K562 (cell line): ENCODE data around the gene TMEM184A. TPM values are rescaled to one million over a fixed set of nuclear protein-coding genes. Genes with fewer than 3 reads are reported as not detected.

Experiments
- ARID1B ChIP-seq: fragments of 450-650 bp; IDR thresholded peaks from 2 replicates; pipeline ENCODE4 v1.6.1; 2016; ENCODE audit warnings: antibody characterized with exemption, mild to moderate bottlenecking, inconsistent platforms
- BMI1 ChIP-seq: fragments of 150-350 bp; IDR thresholded peaks from 2 replicates; pipeline ENCODE4 v1.6.1; 2014; ENCODE audit warnings: low read length
- BRD4 ChIP-seq: fragments of 200-600 bp; sonication (generic); IDR thresholded peaks from 2 replicates; pipeline ENCODE4 v1.6.1; 2017; ENCODE audit warnings: inconsistent platforms
- CHD4 ChIP-seq: fragments of 200-600 bp; sonication (generic); IDR thresholded peaks from 3 replicates; pipeline ENCODE4 v1.6.1; 2012; ENCODE audit warnings: low read depth, mild to moderate bottlenecking, mixed read lengths, low read length, inconsistent platforms; ENCODE audit not compliant: insufficient read depth, insufficient replicate concordance, poor library complexity, severe bottlenecking
- EP300 ChIP-seq: IDR thresholded peaks from 2 replicates; pipeline ENCODE4 v1.6.1; 2012; ENCODE audit warnings: low read length, improper control_type of control experiment
- ETV1 ChIP-seq: fragments of 450-650 bp; conservative IDR thresholded peaks from 2 replicates; pipeline ENCODE4 v1.6.1; 2016; ENCODE audit warnings: missing genetic modification characterization, control low read depth, low read depth, missing compliant biosample characterization
- MAFF ChIP-seq: IDR thresholded peaks from 2 replicates; pipeline ENCODE4 v1.6.1; 2012; ENCODE audit warnings: low read length, improper control_type of control experiment
- MAFG ChIP-seq: fragments of 450-650 bp; conservative IDR thresholded peaks from 2 replicates; pipeline ENCODE4 v1.6.1; 2016; ENCODE audit warnings: missing genetic modification characterization, missing compliant biosample characterization
- MCM3 ChIP-seq: fragments of 450-650 bp; IDR thresholded peaks from 2 replicates; pipeline ENCODE4 v1.6.1; 2016
- POLR2H ChIP-seq: IDR thresholded peaks from 2 replicates; pipeline ENCODE4 v1.6.1; 2016; ENCODE audit warnings: missing genetic modification characterization, low read depth, mild to moderate bottlenecking, control low read depth, missing compliant biosample characterization, moderate library complexity
- TAF1 ChIP-seq: IDR thresholded peaks from 2 replicates; pipeline ENCODE4 v1.6.1; 2011; ENCODE audit warnings: mild to moderate bottlenecking, low read length, moderate library complexity; ENCODE audit not compliant: insufficient read depth, control insufficient read depth, severe bottlenecking; ENCODE audit errors: extremely low read depth
- ZNF384 ChIP-seq: IDR thresholded peaks from 2 replicates; pipeline ENCODE4 v1.6.1; 2012; ENCODE audit warnings: low read depth, low read length, improper control_type of control experiment
- ZNF780A ChIP-seq: fragments of 250-450 bp; sonication (Bioruptor Pico); IDR thresholded peaks from 2 replicates; pipeline ENCODE4 v1.5.0; 2021; ENCODE audit warnings: mild to moderate bottlenecking
- polyA plus RNA-seq, 8 experiments: library from polyadenylated mRNA; depleted of rRNA in 4 of 8; stranded (reverse) in 5 of 8; unstranded in 3 of 8; fragments of >200 nt; fragmentation: Nextera tagmentation in 2 of 8; fragmentation: Illumina TruSeq in 1 of 8; extraction: Ambion mirVana in 2 of 8; extraction: Trizol in 1 of 8; gene quantifications; 2 replicates each; pipeline versions ENCODE4 v1.2.1 to v1.2.3, GENCODE V29; 2011 to 2014; ENCODE audit warnings: inconsistent platforms in 1 of 8, missing spikeins in 1 of 8
- total RNA-seq, 7 experiments: library from RNA; depleted of rRNA in 6 of 7; stranded (reverse); fragments of >200 nt in 6 of 7; fragmentation: Illumina TruSeq in 2 of 7; extraction: Trizol in 2 of 7; gene quantifications; 2 replicates each; pipeline versions ENCODE4 v1.2.1 to v1.2.3, GENCODE V29; 2011 to 2021; ENCODE audit warnings: low replicate concordance in 1 of 7
- TF ChIP-seq, protein P1 (sequence below): sonication (generic); formaldehyde crosslinking; IDR thresholded peaks from 2 replicates; pipeline ENCODE4 v1.8.1; 2023; ENCODE audit warnings: mild to moderate bottlenecking, missing genetic modification reagents
- TF ChIP-seq, protein P2 (sequence below): fragments of 450-650 bp; formaldehyde crosslinking; IDR thresholded peaks from 2 replicates; pipeline ENCODE4 v1.4.0; 2020; ENCODE audit warnings: mild to moderate bottlenecking, moderate library complexity
- TF ChIP-seq, protein P3 (sequence below): sonication (generic); formaldehyde crosslinking; IDR thresholded peaks from 2 replicates; pipeline ENCODE4 v1.9.0; 2022; ENCODE audit warnings: mild to moderate bottlenecking, missing genetic modification reagents
- TF ChIP-seq, protein P4 (sequence below), 2 experiments: fragments of 450-650 bp in 1 of 2; sonication (generic) in 1 of 2; formaldehyde crosslinking in 1 of 2; IDR thresholded peaks in 1 of 2; conservative IDR thresholded peaks in 1 of 2; 2 replicates each; pipeline versions ENCODE4 v1.6.1 to v1.8.1; 2016 to 2023; ENCODE audit warnings: mild to moderate bottlenecking in 2 of 2, moderate library complexity in 2 of 2, inconsistent platforms in 1 of 2, missing genetic modification reagents in 1 of 2

The TMEM184A gene
- total and polyA plus RNA-seq, 9 of the 15 experiments (the other 6 are each of a cell fraction or from before 2014, with no cell fraction given) = 0.10 to 0.18 (median 0.11) TPM; not detected in 6

DNA sequence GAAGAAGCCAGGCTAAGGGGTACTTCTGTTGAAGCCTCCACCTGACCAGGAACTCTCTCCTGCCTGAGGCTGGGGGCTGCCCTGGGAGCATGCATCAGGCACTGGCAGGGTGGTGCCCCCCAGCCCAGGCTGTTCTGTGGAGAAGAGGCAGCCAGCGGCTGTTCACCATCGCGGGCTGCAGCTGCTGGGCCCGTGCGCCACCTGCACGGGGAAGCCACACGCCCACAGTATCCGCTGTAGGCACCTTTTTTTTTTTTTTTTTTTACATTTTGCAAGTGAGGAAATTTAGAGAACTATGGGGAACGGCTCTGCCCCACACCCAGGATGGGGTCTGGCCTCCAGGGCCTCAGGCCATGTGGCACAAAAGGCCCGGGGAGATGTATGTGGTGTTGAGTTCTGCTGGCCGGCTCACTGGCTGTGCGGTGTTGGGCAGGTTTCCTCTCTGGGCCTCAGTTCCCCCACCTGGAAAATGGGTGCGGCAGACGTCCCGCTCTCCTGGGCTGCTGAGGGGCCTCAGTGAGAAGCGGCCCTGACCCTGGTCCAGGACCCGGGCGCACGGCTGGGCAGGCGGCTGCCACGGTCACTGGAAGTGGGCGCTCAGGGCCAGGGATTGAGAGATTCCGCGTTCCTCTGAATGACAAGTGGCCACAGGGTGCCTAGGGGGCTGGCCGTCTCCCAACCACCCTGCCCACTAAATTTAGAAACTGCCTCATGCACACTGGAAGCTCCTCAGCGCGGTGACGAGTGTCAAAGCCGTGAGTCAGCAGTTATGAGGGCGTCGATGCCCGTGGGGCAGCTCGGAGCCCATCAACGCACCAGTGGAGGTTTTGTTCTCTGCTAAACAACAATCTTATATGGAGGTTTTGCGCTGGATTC lies 43.0 kb downstream of the TMEM184A start (continued):
- TF ChIP-seq, protein P1, sequence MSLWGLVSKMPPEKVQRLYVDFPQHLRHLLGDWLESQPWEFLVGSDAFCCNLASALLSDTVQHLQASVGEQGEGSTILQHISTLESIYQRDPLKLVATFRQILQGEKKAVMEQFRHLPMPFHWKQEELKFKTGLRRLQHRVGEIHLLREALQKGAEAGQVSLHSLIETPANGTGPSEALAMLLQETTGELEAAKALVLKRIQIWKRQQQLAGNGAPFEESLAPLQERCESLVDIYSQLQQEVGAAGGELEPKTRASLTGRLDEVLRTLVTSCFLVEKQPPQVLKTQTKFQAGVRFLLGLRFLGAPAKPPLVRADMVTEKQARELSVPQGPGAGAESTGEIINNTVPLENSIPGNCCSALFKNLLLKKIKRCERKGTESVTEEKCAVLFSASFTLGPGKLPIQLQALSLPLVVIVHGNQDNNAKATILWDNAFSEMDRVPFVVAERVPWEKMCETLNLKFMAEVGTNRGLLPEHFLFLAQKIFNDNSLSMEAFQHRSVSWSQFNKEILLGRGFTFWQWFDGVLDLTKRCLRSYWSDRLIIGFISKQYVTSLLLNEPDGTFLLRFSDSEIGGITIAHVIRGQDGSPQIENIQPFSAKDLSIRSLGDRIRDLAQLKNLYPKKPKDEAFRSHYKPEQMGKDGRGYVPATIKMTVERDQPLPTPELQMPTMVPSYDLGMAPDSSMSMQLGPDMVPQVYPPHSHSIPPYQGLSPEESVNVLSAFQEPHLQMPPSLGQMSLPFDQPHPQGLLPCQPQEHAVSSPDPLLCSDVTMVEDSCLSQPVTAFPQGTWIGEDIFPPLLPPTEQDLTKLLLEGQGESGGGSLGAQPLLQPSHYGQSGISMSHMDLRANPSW (CRISPR knock-in tag) = no peak
- TF ChIP-seq, protein P2, sequence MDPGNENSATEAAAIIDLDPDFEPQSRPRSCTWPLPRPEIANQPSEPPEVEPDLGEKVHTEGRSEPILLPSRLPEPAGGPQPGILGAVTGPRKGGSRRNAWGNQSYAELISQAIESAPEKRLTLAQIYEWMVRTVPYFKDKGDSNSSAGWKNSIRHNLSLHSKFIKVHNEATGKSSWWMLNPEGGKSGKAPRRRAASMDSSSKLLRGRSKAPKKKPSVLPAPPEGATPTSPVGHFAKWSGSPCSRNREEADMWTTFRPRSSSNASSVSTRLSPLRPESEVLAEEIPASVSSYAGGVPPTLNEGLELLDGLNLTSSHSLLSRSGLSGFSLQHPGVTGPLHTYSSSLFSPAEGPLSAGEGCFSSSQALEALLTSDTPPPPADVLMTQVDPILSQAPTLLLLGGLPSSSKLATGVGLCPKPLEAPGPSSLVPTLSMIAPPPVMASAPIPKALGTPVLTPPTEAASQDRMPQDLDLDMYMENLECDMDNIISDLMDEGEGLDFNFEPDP = no peak
- TF ChIP-seq MAFG (tag) (peak; percentile 94), EP300 (0 out of 2 replicates have a peak, but pooled peaks have one; percentile 10), BRD4 (no peak), POLR2H (no peak), MAFF (peak; percentile 81), CHD4 (peak; percentile 57), ARID1B (peak; percentile 20; the same call in 1 of the 2 replicates), TAF1 (no peak), MCM3 (no peak), BMI1 (no peak), ZNF780A (CRISPR knock-in tag) (no peak), ETV1 (no peak), ZNF384 (0 out of 2 replicates have a peak, but pooled peaks have one; percentile 13)
- TF ChIP-seq, protein P3, sequence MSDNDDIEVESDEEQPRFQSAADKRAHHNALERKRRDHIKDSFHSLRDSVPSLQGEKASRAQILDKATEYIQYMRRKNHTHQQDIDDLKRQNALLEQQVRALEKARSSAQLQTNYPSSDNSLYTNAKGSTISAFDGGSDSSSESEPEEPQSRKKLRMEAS (CRISPR knock-in tag) = peak; percentile 40; the same call in 1 of the 2 replicates
- TF ChIP-seq, protein P4, sequence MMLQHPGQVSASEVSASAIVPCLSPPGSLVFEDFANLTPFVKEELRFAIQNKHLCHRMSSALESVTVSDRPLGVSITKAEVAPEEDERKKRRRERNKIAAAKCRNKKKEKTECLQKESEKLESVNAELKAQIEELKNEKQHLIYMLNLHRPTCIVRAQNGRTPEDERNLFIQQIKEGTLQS (IDR thresholded peaks at IDR 0.05) = peak; percentile 53
- TF ChIP-seq, protein P4 (CRISPR knock-in tag; conservative IDR thresholded peaks at IDR 0.05) = 0 out of 2 replicates have a peak, but pooled peaks have one; percentile 38
